ENCODE measurements around the gene THOC6. TPM values are rescaled to one million over a fixed set of nuclear protein-coding genes. Genes with fewer than 3 reads are reported as not detected.

THOC6 gene
- total RNA-seq, 1 donor = 8.9 TPM

- Histone ChIP-seq H3K4me1 (ENCODE audit: insufficient read depth, low read length) (peaks cover 62% of the 10 kb centered on the region), H3K27me3 (ENCODE audit: insufficient read depth, low read length) (peaks cover 6% of the 10 kb centered on the region), H3K4me3 (ENCODE audit: low read length) (peak overlapping the region; percentile 48), H3K9me3 (ENCODE audit: low read depth, low read length) (no peaks in the 10 kb centered on the region)
Observed at GRCh38 chr16:3019594-3020246, 4.1 kb upstream of the THOC6 start.

- Histone ChIP-seq H3K9me3 (ENCODE audit: low read depth, low read length) (no peaks in the 10 kb centered on the region), H3K4me1 (ENCODE audit: insufficient read depth, low read length) (peaks cover 67% of the 10 kb centered on the region), H3K4me3 (ENCODE audit: low read length) (peak within 1 kb of the TSS; percentile 48), H3K27me3 (ENCODE audit: insufficient read depth, low read length) (peaks cover 6% of the 10 kb centered on the region)
Observed at GRCh38 chr16:3020247-3020603, 3.6 kb upstream of the THOC6 start, which contains the start of gene TNFRSF12A. TNFRSF12A (plus strand) TSS chr16:3020368; CDS start chr16:3020398, 30 bp downstream.

- peak overlapping the region; percentile 48 for H3K4me3 ChIP-seq (ENCODE audit: low read length)
- peaks cover 69% of the 10 kb centered on the region for H3K4me1 ChIP-seq (ENCODE audit: insufficient read depth, low read length)
- no peaks in the 10 kb centered on the region for H3K9me3 ChIP-seq (ENCODE audit: low read depth, low read length)
- H3K27me3 ChIP-seq (ENCODE audit: insufficient read depth, low read length) = peaks cover 6% of the 10 kb centered on the region
Observed at GRCh38 chr16:3020604-3021448, 3.0 kb upstream of the THOC6 start.

- peaks cover 69% of the 10 kb centered on the region for H3K4me1 ChIP-seq (ENCODE audit: insufficient read depth, low read length)
- peaks cover 6% of the 10 kb centered on the region for H3K27me3 ChIP-seq (ENCODE audit: insufficient read depth, low read length)
- H3K9me3 ChIP-seq (ENCODE audit: low read depth, low read length) = no peaks in the 10 kb centered on the region
- peak overlapping the region; percentile 48 for H3K4me3 ChIP-seq (ENCODE audit: low read length)
Observed at GRCh38 chr16:3021449-3022207, 2.2 kb upstream of the THOC6 start.

GRCh38 chr16:3022208-3022683 lies 1.6 kb upstream of the THOC6 start:
- Histone ChIP-seq H3K9me3 (ENCODE audit: low read depth, low read length) (no peaks in the 10 kb centered on the region), H3K4me3 (ENCODE audit: low read length) (no peak overlapping the region), H3K4me1 (ENCODE audit: insufficient read depth, low read length) (peaks cover 69% of the 10 kb centered on the region), H3K27me3 (ENCODE audit: insufficient read depth, low read length) (peaks cover 6% of the 10 kb centered on the region)

- H3K4me3 ChIP-seq (ENCODE audit: low read length) = no peak overlapping the region
- no peaks in the 10 kb centered on the region for H3K9me3 ChIP-seq (ENCODE audit: low read depth, low read length)
- H3K4me1 ChIP-seq (ENCODE audit: insufficient read depth, low read length) = peaks cover 70% of the 10 kb centered on the region
- H3K27me3 ChIP-seq (ENCODE audit: insufficient read depth, low read length) = peaks cover 6% of the 10 kb centered on the region
Observed at GRCh38 chr16:3022684-3023414, 986 bp upstream of the THOC6 start.

GRCh38 chr16:3023415-3023668 lies 493 bp upstream of the THOC6 start:
- Histone ChIP-seq H3K4me3 (ENCODE audit: low read length) (peak overlapping the region; percentile 45), H3K4me1 (ENCODE audit: insufficient read depth, low read length) (peaks cover 70% of the 10 kb centered on the region)

GRCh38 chr16:3025032-3026002 lies 1.5 kb downstream of the THOC6 start:
- Histone ChIP-seq H3K4me3 (ENCODE audit: low read length) (no peak overlapping the region), H3K27me3 (ENCODE audit: insufficient read depth, low read length) (peaks cover 18% of the 10 kb centered on the region), H3K4me1 (ENCODE audit: insufficient read depth, low read length) (peaks cover 73% of the 10 kb centered on the region), H3K9me3 (ENCODE audit: low read depth, low read length) (no peaks in the 10 kb centered on the region)

More at GRCh38 chr16:3023415-3023668, 493 bp upstream of the THOC6 start:
- H3K9me3 ChIP-seq (ENCODE audit: low read depth, low read length) = no peaks in the 10 kb centered on the region
- peaks cover 2% of the 10 kb centered on the region for H3K27me3 ChIP-seq (ENCODE audit: insufficient read depth, low read length)

GRCh38 chr16:3026003-3026378 lies 2.2 kb downstream of the THOC6 start:
- peaks cover 25% of the 10 kb centered on the region for H3K27me3 ChIP-seq (ENCODE audit: insufficient read depth, low read length)
- no peak overlapping the region for H3K4me3 ChIP-seq (ENCODE audit: low read length)
- H3K4me1 ChIP-seq (ENCODE audit: insufficient read depth, low read length) = peaks cover 67% of the 10 kb centered on the region
- no peaks in the 10 kb centered on the region for H3K9me3 ChIP-seq (ENCODE audit: low read depth, low read length)

- Histone ChIP-seq H3K27me3 (ENCODE audit: insufficient read depth, low read length) (peaks cover 30% of the 10 kb centered on the region), H3K4me3 (ENCODE audit: low read length) (no peak overlapping the region), H3K9me3 (ENCODE audit: low read depth, low read length) (no peaks in the 10 kb centered on the region), H3K4me1 (ENCODE audit: insufficient read depth, low read length) (peaks cover 58% of the 10 kb centered on the region)
Observed at GRCh38 chr16:3026609-3027488, 3.0 kb downstream of the THOC6 start.

GRCh38 chr16:3027489-3027795 lies 3.6 kb downstream of the THOC6 start:
- no peaks in the 10 kb centered on the region for H3K9me3 ChIP-seq (ENCODE audit: low read depth, low read length)
- H3K27me3 ChIP-seq (ENCODE audit: insufficient read depth, low read length) = peaks cover 35% of the 10 kb centered on the region
- no peak overlapping the region for H3K4me3 ChIP-seq (ENCODE audit: low read length)
- peaks cover 57% of the 10 kb centered on the region for H3K4me1 ChIP-seq (ENCODE audit: insufficient read depth, low read length)

- Histone ChIP-seq H3K4me1 (ENCODE audit: insufficient read depth, low read length) (peaks cover 50% of the 10 kb centered on the region), H3K4me3 (ENCODE audit: low read length) (no peak overlapping the region), H3K9me3 (ENCODE audit: low read depth, low read length) (no peaks in the 10 kb centered on the region), H3K27me3 (ENCODE audit: insufficient read depth, low read length) (peaks cover 42% of the 10 kb centered on the region)
Observed at GRCh38 chr16:3027983-3028715, 4.3 kb downstream of the THOC6 start.
